Measurements from ENCODE around the gene CCDC32. TPM values are rescaled to one million over a fixed set of nuclear protein-coding genes. Genes with fewer than 3 reads are reported as not detected.

CCDC32 gene
- total RNA-seq, 1 donor from 2014 or later = 20.0 TPM

DNA sequence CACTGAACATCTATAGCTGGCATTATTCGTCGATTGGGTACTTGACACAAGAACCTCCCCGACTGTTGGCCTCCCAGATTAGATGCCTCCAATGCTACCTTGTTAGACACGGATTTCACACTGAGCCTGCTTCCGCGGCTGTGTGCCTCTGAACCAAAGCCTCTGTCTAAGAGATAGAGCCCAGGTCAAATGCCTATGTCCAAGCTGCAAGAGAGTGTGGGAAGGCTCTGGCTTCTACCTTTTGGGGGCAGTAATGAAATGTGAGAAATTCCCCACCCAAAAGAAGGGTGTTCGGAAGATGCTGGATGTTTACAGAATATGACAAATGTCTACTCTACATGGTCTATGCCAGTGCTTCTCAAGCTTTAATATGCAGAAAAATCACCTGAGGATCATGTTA lies 2.3 kb upstream of the CCDC32 start:
- no peak for DNase-seq (ENCODE audit: low spot score)

- no peak for DNase-seq (ENCODE audit: low spot score)
Observed at GRCh38 chr15:40565333-40566238, 744 bp upstream of the CCDC32 start.

DNA sequence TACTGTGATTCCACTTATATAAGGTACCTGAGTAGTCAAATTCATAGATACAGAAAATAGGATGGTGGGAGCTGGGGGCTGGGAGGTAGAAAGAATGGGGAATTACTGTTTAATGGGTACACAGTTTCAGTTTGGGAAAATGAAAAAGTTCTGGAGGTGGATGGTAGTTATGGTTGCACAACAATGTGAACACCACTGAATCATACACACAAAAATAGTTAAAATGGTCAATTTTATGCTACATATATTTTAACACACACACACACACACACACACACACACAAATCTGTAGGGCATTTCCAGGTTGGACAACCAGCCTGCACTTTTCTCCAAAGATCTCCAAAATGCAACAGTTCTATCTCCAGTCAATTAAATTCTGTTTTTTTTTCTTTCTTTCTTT lies 1.4 kb downstream of the CCDC32 start:
- no peak for DNase-seq (ENCODE audit: low spot score)

- DNase-seq (ENCODE audit: low spot score) = no peak
Observed at GRCh38 chr15:40562691-40563090, 2.2 kb downstream of the CCDC32 start.

GRCh38 chr15:40558952-40559742 lies 5.7 kb downstream of the CCDC32 start:
- DNase-seq (ENCODE audit: low spot score) = no peak

GRCh38 chr15:40555876-40556275 lies 9.0 kb downstream of the CCDC32 start:
- no peak for DNase-seq (ENCODE audit: low spot score)

DNA sequence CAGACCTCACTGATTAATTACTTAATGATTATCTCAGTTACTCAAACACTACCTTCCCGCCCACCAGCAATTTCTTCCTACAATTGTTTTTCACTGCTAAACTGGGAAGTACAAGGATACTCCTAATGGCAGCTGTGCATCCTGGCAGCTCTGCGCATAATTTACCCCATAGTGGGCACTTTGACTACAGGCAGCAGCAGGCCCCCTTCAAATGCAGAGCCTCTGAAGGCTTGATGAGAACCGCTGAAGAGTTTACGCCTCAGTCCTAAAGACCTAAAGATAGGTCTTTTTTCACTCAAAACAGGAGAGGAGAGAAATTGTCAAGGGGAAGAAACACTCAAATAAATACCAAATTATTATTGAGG lies 10.7 kb downstream of the CCDC32 start:
- no peak for DNase-seq (ENCODE audit: low spot score)

DNA sequence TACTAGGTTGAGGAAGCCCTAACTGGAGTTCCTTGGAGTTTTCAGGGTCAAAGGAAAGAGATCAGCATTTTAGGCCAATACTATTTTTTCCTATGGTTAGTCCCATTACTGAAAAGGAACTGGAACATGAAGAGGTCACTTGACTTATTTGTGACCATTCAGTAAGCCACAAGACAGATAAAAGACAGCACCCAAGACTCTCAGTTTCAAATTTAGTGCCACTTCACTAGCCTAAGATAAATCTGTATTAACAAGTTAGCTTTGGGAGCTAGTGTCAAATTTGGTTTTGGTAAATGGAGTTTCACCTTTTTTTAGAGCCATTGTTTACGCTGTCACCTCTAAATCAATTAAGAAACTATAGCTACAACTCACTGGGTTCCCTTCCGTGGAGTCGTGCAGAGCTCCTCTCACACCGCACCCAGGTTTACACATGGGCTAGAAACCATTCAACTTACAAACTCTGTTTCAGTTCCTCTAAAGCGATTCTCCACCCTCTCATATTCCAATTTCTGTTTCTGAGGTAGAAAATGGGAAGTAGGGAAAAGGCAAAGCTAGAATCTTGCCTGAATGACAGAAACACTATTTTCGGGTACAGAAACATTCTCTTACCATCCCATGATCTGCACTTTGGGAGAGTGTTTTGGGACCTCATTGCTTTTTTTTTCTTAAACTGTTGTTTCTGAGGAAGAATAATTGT lies 14.4 kb downstream of the CCDC32 start:
- peak; percentile 28 for DNase-seq (ENCODE audit: low spot score)

DNA sequence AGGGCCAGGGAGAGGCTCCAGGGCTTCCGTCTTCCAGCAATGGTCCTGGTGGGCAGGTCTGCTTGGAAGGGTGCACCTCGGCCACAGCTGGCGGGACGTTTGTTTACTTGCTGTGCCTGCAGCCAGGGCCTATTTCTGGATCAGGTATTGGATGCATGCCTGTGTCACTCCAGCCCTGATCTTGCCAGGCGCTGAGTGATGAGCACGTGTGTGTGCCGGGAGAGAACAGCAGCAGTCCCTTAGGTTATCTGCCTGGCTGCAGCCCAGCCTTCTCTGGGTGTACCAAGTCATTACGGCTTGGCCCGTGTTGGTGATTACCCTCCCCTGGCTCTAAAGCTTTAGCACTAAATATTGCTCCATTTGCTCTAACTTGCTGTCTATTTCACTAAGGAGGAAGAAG lies 14.9 kb downstream of the CCDC32 start:
- no peak for DNase-seq (ENCODE audit: low spot score)

DNA sequence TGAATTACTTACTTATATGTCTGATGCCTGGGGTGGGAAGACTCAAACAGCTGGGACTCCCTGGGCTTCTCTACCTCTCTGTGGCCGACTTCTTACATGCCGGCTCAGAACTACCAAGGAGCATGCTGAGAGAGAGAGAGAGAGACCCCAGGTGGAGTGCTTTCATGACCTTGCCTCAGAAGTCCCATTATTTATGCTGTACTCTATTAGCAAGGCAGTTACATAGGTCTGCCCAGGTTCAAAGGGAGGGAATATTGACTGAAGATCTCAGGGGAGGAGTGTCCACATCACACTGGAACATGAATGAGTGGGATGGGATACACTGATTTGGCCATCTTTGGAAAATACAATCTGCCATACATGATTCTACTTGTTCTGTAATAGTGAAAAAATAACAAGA lies 16.2 kb downstream of the CCDC32 start:
- no peak for DNase-seq (ENCODE audit: low spot score)

GRCh38 chr15:40545457-40545856 lies 19.4 kb downstream of the CCDC32 start:
- no peak for DNase-seq (ENCODE audit: low spot score)

DNA sequence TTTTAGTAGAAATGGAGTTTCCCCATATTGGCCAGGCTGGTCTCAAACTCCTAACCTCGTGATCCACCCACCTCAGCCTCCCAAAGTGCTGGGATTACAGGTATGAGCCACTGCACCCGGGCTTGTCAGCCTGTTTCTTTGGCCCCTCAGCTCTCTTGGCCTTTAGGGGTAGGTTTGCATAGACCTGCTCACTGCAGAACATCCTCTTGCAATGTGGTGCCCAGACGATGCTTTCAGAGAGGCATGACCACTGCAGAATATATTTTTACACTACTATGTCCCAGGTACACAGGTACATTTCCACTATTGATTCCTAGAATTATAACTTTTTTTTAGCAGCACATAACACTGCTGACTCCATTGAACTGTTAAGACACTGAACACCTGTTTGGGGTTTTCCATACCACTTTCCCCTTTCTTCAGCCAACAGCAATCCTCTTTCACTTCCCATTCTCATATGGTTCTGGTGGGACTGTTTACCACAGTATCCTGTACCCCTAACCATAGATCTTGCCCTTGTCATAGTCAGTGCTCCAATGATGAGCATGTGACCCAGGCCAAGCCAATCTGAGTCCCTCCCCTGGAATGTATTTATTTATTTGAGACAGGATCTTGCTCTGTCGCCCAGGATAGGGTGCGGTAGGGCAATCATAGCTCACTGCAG lies 21.1 kb downstream of the CCDC32 start:
- DNase-seq (ENCODE audit: low spot score) = no peak

DNA sequence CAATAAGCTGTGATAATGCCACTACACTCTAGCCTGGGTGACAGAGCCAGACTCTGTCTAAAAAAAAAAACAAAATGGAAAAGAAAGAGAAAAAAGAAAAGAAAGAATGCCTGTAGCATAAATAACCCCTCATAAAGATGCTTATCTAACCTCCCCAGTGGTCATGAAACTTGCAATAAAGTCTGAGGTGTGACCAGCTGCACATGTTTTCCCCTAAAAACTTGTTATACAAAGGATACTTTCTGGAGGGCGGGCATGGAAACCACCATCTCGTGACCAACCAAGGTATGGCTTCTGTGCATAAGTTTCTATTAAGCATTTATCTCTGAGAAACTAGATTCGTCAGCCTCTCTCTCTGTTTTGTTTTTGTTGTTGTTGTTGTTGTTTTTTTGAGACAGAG lies 21.8 kb downstream of the CCDC32 start:
- no peak for DNase-seq (ENCODE audit: low spot score)

- peak; percentile 14 for DNase-seq (ENCODE audit: low spot score)
Observed at GRCh38 chr15:40538976-40539375, 25.9 kb downstream of the CCDC32 start.

DNA sequence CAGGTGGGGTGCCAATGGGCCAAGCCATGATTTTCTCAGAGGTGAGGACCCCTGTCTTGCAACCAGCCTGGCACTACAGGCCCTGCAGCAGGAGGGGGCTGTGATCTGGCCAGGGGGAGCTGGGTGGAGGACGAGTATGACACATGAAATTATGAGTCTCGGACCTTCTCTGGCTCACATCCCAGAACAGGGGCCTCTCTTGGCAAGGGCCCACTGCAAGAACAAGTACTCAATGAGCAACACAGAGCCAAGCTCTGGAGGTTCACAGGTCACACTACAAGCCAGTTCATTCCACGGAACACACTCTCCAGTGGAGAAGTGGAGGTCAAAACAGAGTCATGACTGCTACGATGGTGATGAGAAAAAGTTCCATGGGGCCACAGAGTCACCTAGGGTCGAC lies 28.3 kb downstream of the CCDC32 start:
- DNase-seq (ENCODE audit: low spot score) = peak; percentile 85

DNA sequence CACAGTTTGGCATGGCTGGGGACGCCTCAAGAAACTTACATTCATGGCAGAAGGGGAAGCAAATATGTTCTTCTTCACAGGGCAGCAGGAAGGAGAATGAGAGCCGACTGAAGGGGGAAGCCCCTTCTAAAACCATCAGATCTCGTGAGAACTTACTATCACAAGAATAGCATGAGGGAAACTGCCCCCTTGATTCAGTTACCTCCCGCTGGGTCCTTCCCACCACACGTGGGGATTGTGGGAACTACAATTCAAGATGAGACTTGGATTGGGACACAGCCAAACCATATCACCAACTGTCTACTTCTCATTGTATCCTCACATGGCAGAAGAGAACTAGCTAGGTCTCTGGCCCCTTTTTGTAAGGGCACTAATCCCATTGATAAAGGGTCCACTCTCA lies 30.5 kb downstream of the CCDC32 start:
- no peak for DNase-seq (ENCODE audit: low spot score)

DNA sequence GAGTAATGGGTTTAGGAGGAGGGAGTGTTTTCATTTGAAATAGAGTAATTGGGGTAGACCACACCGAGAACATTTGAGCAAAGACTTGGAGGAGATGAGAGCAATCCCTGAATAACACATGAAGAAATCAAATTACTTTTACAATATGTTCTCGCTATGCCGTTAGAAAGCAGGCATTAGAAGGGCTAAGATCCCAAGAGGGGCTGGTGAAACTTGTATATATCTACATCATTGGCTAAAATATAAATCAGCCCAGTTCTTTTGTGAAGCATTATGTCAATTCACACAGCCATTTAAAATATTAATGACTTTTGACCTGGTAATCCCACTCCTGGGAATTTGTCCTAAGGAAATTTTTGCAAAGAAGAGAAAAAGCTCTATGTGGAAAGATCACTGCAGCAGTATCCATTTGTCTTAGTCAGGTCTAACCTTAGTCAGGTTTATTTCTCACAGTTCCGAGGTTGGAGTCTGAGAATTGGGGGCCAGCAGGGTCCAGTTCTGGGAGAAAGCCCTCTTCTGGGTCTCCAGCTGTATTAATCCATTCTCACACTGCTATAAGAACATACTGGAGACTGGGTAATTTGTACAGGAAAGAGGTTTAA lies 31.0 kb downstream of the CCDC32 start:
- no peak for DNase-seq (ENCODE audit: low spot score)

DNA sequence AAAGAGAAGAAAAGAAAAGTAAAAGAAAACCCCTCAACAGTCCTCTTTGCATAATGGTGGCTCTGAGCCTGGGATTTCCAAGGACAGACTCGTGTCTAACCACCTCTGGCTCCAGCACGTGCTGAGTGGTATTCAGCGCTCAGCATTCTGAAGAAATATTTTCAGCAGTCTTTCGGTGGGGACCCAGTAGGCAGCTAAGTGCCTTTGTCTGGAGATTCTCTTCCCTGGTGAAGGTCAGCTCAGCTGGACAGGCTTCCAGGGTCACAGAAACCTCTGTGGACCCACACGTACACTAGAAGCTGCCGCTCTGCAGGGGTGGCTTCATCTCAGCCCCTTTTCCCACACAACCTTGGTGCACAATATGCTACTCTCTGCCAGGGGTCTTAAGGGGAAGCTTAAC lies 36.0 kb downstream of the CCDC32 start:
- no peak for DNase-seq (ENCODE audit: low spot score)

DNA sequence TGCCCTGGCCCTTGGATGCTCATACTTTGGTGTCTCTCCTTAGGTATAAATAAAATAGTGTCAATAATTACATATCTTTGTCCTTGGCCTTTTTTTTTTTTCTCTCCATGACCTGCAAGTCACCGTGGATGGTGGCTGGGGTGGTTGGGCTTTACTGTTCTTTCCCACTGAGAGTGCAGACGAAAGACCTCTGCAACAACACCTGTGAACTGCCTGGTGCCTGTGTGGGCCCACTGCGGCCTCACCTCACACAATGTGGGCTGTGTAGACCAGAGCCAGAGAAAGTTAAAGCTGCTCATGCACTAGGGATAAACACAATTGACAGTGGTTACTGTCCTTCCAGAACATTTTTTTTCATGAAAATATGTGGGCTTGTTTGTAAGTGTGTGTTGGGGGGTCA lies 39.0 kb downstream of the CCDC32 start:
- no peak for DNase-seq (ENCODE audit: low spot score)

- no peak for DNase-seq (ENCODE audit: low spot score)
Observed at GRCh38 chr15:40523611-40524010, 41.2 kb downstream of the CCDC32 start.

DNA sequence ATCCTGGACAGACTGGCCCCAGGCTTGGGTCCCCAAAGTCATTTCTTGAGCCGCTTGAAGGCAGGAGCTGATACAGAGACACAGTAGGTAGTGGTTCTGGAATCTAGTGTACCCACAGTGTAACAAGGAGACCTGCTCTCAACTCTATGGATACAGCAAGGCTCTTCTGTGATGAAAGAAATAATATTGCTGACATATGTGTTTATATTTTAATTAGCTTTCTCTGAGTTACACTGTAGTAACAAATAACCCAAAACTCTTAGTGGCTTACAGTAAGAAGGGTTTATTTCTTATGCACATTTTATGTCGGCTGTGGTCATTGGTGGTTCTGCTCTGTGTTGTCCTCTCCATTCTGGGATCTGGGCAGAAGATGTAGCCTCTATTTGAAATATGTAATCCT lies 48.5 kb downstream of the CCDC32 start:
- no peak for DNase-seq (ENCODE audit: low spot score)
